ENCODE data around the gene ZDBF2.

- TF ChIP-seq CTCF (conservative IDR thresholded peaks at IDR 0.05 in 1 of 2, IDR thresholded peaks at IDR 0.05 in 1 of 2; ENCODE audit: low read depth in 1 of 2, low read length in 2 of 2) (no peak), EZH2 (IDR thresholded peaks at IDR 0.05; ENCODE audit: low read length, missing control alignments) (no peak)
Observed at GRCh38 chr2:206324869-206325268, 50.4 kb downstream of the ZDBF2 start.

All from fibroblast of lung (primary cell).